Activated effector memory CD4-positive, alpha-beta T cell treated with Interleukin-2 at 50 U/mL for 16 hours (primary cell): Measurements from ENCODE around the gene RASIP1.
"Not testable (repeated sequence)": the region's sequence is repeated elsewhere in the genome, so short reads cannot be mapped to it uniquely, and the experiment has no call there.

Experiments
- DNase-seq: peaks from one replicate; pipeline ENCODE4 v3.0.0-alpha.2; 2020

The RASIP1 gene

GRCh38 chr19:48698046-48698445, 42.4 kb downstream of the RASIP1 start:
- no peak for DNase-seq

GRCh38 chr19:48696353-48697010, 43.9 kb downstream of the RASIP1 start:
- DNase-seq: no peak

GRCh38 chr19:48695743-48696352, 44.6 kb downstream of the RASIP1 start, which contains the start of gene FUT2:
TSS of gene FUT2 (plus strand) at chr19:48695971. CDS start at chr19:48702957, 6,986 bp downstream.
- no peak for DNase-seq

- not testable (repeated sequence) for DNase-seq
These were observed 46.8 kb downstream of the RASIP1 start for GRCh38 chr19:48693629-48694028.

- DNase-seq: no peak
These were observed 51.0 kb downstream of the RASIP1 start for GRCh38 chr19:48689449-48689848.

- no peak for DNase-seq
These were observed 52.6 kb downstream of the RASIP1 start for GRCh38 chr19:48687776-48688175.

GRCh38 chr19:48686637-48687036, 53.8 kb downstream of the RASIP1 start:
- not testable (repeated sequence) for DNase-seq

GRCh38 chr19:48686088-48686487, 54.3 kb downstream of the RASIP1 start:
- no peak for DNase-seq

- no peak for DNase-seq
These were observed 54.8 kb downstream of the RASIP1 start for GRCh38 chr19:48685583-48685982.

- no peak for DNase-seq
These were observed 57.1 kb downstream of the RASIP1 start for GRCh38 chr19:48683349-48683748.

GRCh38 chr19:48681127-48681470, 59.3 kb downstream of the RASIP1 start:
- DNase-seq: no peak

GRCh38 chr19:48680436-48681126, 59.8 kb downstream of the RASIP1 start:
- DNase-seq: no peak

GRCh38 chr19:48680006-48680405, 60.4 kb downstream of the RASIP1 start:
- DNase-seq: not testable (repeated sequence)

- no peak for DNase-seq
These were observed 62.2 kb downstream of the RASIP1 start for GRCh38 chr19:48678201-48678600.

- DNase-seq: no peak
These were observed 63.5 kb downstream of the RASIP1 start for GRCh38 chr19:48676887-48677286.

GRCh38 chr19:48676487-48676886, 63.9 kb downstream of the RASIP1 start:
- no peak for DNase-seq

GRCh38 chr19:48674921-48675824, 65.2 kb downstream of the RASIP1 start:
- peak; percentile 60 for DNase-seq

- no peak for DNase-seq
These were observed 66.1 kb downstream of the RASIP1 start for GRCh38 chr19:48674216-48674809.

GRCh38 chr19:48673436-48674100, 66.8 kb downstream of the RASIP1 start:
- no peak for DNase-seq

GRCh38 chr19:48672994-48673393, 67.4 kb downstream of the RASIP1 start, which contains the start of gene NTN5:
TSS of gene NTN5 (minus strand) at chr19:48673017. CDS start at chr19:48670986, 2,031 bp downstream.
- DNase-seq: no peak

- DNase-seq: no peak
These were observed 68.9 kb downstream of the RASIP1 start for GRCh38 chr19:48671446-48671995.
